GM23248 (cell line): ENCODE results near the gene RGS13.

Experiments used
- EZH2 ChIP-seq: fragments of 200-600 bp; sonication (generic); IDR thresholded peaks from 2 replicates; pipeline ENCODE4 v1.6.1; 2018; ENCODE audit warnings: antibody characterized with exemption, mild to moderate bottlenecking; ENCODE audit not compliant: insufficient read depth, poor library complexity, severe bottlenecking
- EZH2phosphoT487 ChIP-seq: fragments of 200-600 bp; sonication (generic); IDR thresholded peaks from 2 replicates; pipeline ENCODE4 v1.6.1; 2018; ENCODE audit warnings: antibody characterized with exemption, moderate library complexity, mild to moderate bottlenecking, low read depth; ENCODE audit not compliant: insufficient read depth

GRCh38 chr1:192595299-192595698 lies 40.6 kb upstream of the RGS13 start:
- TF ChIP-seq EZH2 (no peak), EZH2phosphoT487 (no peak)
